Trophoblast cell (in vitro differentiated cells and primary cell): ENCODE data around the gene SMTNL2.

Experiments
- DNase-seq, 2 donors: peaks; one replicate each; pipeline ENCODE4 v3.0.0-alpha.2; 2016
- H2AFZ ChIP-seq: 2 replicates; pipeline ENCODE4 v1.6.1; 2013; ENCODE audit warnings: low read length, moderate library complexity, mild to moderate bottlenecking; ENCODE audit not compliant: insufficient read depth, poor library complexity
- H2AK5ac ChIP-seq: 2 replicates; pipeline ENCODE4 v1.6.1; 2013; ENCODE audit warnings: mild to moderate bottlenecking, low read length
- H2BK120ac ChIP-seq: 2 replicates; pipeline ENCODE4 v1.6.1; 2013; ENCODE audit warnings: low read length, mild to moderate bottlenecking, moderate library complexity; ENCODE audit not compliant: insufficient read depth, poor library complexity
- H2BK12ac ChIP-seq: 2 replicates; pipeline ENCODE4 v1.6.1; 2013; ENCODE audit warnings: mild to moderate bottlenecking, low read length, moderate library complexity
- H2BK5ac ChIP-seq: 2 replicates; pipeline ENCODE4 v1.6.1; 2013; ENCODE audit warnings: low read length, low read depth, moderate library complexity, mild to moderate bottlenecking; ENCODE audit not compliant: poor library complexity
- H3K14ac ChIP-seq: 2 replicates; pipeline ENCODE4 v1.6.1; 2013; ENCODE audit warnings: mild to moderate bottlenecking, low read length
- H3K18ac ChIP-seq: 2 replicates; pipeline ENCODE4 v1.6.1; 2013; ENCODE audit warnings: mild to moderate bottlenecking, low read length
- H3K23ac ChIP-seq: 2 replicates; pipeline ENCODE4 v1.6.1; 2013; ENCODE audit warnings: low read length
- H3K27ac ChIP-seq: 2 replicates; pipeline ENCODE4 v1.5.1; 2013; ENCODE audit warnings: low read depth, mild to moderate bottlenecking, inconsistent platforms, low read length, moderate library complexity
- H3K27me3 ChIP-seq: 2 replicates; pipeline ENCODE4 v1.6.1; 2013; ENCODE audit warnings: inconsistent platforms, mild to moderate bottlenecking, low read length, moderate library complexity; ENCODE audit not compliant: insufficient read depth
- H3K36me3 ChIP-seq, 2 experiments: 1 replicate in 1 of 2; 2 replicates in 1 of 2; pipeline ENCODE4 v1.6.1; 2013; ENCODE audit warnings: low read length in 2 of 2, mild to moderate bottlenecking in 2 of 2, moderate library complexity in 1 of 2; ENCODE audit not compliant: insufficient read depth in 2 of 2, control insufficient read depth in 1 of 2
- H3K4ac ChIP-seq: 2 replicates; pipeline ENCODE4 v1.6.1; 2013; ENCODE audit warnings: low read depth, mild to moderate bottlenecking, low read length, moderate library complexity
- H3K4me1 ChIP-seq, 2 experiments: 1 replicate in 1 of 2; 2 replicates in 1 of 2; pipeline ENCODE4 v1.6.1; 2013; ENCODE audit warnings: low read length in 2 of 2, mild to moderate bottlenecking in 2 of 2, moderate library complexity in 1 of 2; ENCODE audit not compliant: insufficient read depth in 2 of 2, control insufficient read depth in 1 of 2
- H3K4me2 ChIP-seq: 2 replicates; pipeline ENCODE4 v1.6.1; 2013; ENCODE audit warnings: inconsistent platforms, mild to moderate bottlenecking, low read length, moderate library complexity
- H3K4me3 ChIP-seq: 2 replicates; pipeline ENCODE4 v1.5.1; 2013; ENCODE audit warnings: mild to moderate bottlenecking, low read depth, low read length, inconsistent platforms
- H3K79me1 ChIP-seq: one replicate; pipeline ENCODE4 v1.6.1; 2013; ENCODE audit warnings: low read length
- H3K79me2 ChIP-seq: 2 replicates; pipeline ENCODE4 v1.6.1; 2013; ENCODE audit warnings: low read length, mild to moderate bottlenecking; ENCODE audit not compliant: control insufficient read depth, insufficient read depth, poor library complexity
- H3K9ac ChIP-seq: 2 replicates; pipeline ENCODE4 v1.6.1; 2013; ENCODE audit warnings: mild to moderate bottlenecking, low read length
- H3K9me3 ChIP-seq: 2 replicates; pipeline ENCODE4 v1.6.1; 2013; ENCODE audit warnings: low read depth, mild to moderate bottlenecking, control low read depth, inconsistent platforms, low read length; ENCODE audit not compliant: insufficient read depth
- H4K12ac ChIP-seq: 2 replicates; pipeline ENCODE4 v1.6.1; 2013; ENCODE audit warnings: low read depth, mild to moderate bottlenecking, low read length, moderate library complexity
- H4K8ac ChIP-seq: 2 replicates; pipeline ENCODE4 v1.6.1; 2013; ENCODE audit warnings: low read depth, mild to moderate bottlenecking, low read length, moderate library complexity
- H4K91ac ChIP-seq: one replicate; pipeline ENCODE4 v1.6.1; 2013; ENCODE audit warnings: low read depth, mild to moderate bottlenecking, low read length, moderate library complexity
- WGBS: extraction: QIAGEN DNeasy Blood & Tissue Kit; methylation state at CpG from one replicate; pipeline ENCODE4 v1.1.7; 2013; ENCODE audit warnings: missing lambda C conversion rate; ENCODE audit not compliant: insufficient read length, insufficient coverage; ENCODE audit errors: extremely low coverage; 5-methylcytosine and 5-hydroxymethylcytosine counted together

Gene SMTNL2

GRCh38 chr17:4599505-4600281 is 15.4 kb downstream of the SMTNL2 start:
- peak overlapping the region; percentile 86 for H2BK5ac ChIP-seq
- peak overlapping the region; percentile 98 for H2BK120ac ChIP-seq
- H3K14ac ChIP-seq: peak overlapping the region; percentile 81
- H3K4ac ChIP-seq: peak overlapping the region; percentile 72
- H3K27me3 ChIP-seq: no peaks in the 10 kb centered on the region
- H2AFZ ChIP-seq: peak overlapping the region; percentile 48
- peak overlapping the region; percentile 79 for H3K18ac ChIP-seq
- H4K12ac ChIP-seq: peak overlapping the region; percentile 15
- peaks cover 8% of the 10 kb centered on the region for H3K79me2 ChIP-seq
- H3K4me1 ChIP-seq: peaks cover 49 to 53% of the 10 kb centered on the region in 2 experiments
- peak overlapping the region; percentile 28 for H3K4me2 ChIP-seq
- H3K79me1 ChIP-seq: peaks cover 31% of the 10 kb centered on the region
- peak overlapping the region; percentile 67 for H4K8ac ChIP-seq
- H3K9ac ChIP-seq: no peak overlapping the region
- H2BK12ac ChIP-seq: peak overlapping the region; percentile 66
- no peak overlapping the region for H3K4me3 ChIP-seq
- H3K9me3 ChIP-seq: no peaks in the 10 kb centered on the region
- peak overlapping the region; percentile 93 for H3K27ac ChIP-seq
- H3K23ac ChIP-seq: no peak overlapping the region
- H2AK5ac ChIP-seq: peak overlapping the region; percentile 81
- peaks cover 48 to 50% of the 10 kb centered on the region in 2 experiments for H3K36me3 ChIP-seq
- no CpG with 5 or more reads among the region's 25 CpGs for WGBS
- H4K91ac ChIP-seq: peak overlapping the region; percentile 98
- no peak for DNase-seq

GRCh38 chr17:4600563-4600962 is 16.2 kb downstream of the SMTNL2 start:
- Histone ChIP-seq H3K4me3 (no peak overlapping the region), H2BK12ac (no peak overlapping the region), H3K36me3 (peaks cover 46 to 47% of the 10 kb centered on the region in 2 experiments), H2BK120ac (peak overlapping the region; percentile 47), H3K79me1 (peaks cover 25% of the 10 kb centered on the region), H3K18ac (no peak overlapping the region), H3K9me3 (no peaks in the 10 kb centered on the region), H3K27ac (peak overlapping the region; percentile 85), H4K12ac (no peak overlapping the region), H4K8ac (no peak overlapping the region), H3K79me2 (peaks cover 5% of the 10 kb centered on the region), H3K23ac (no peak overlapping the region), H2AFZ (no peak overlapping the region), H3K27me3 (no peaks in the 10 kb centered on the region), H2BK5ac (peak overlapping the region; percentile 17), H3K9ac (no peak overlapping the region), H3K14ac (no peak overlapping the region), H2AK5ac (no peak overlapping the region), H4K91ac (peak overlapping the region; percentile 85), H3K4me2 (peak overlapping the region; percentile 7), H3K4ac (no peak overlapping the region), H3K4me1 (peaks cover 43 to 47% of the 10 kb centered on the region in 2 experiments)
- no CpG with 5 or more reads among the region's 13 CpGs for WGBS
- no peak for DNase-seq

GRCh38 chr17:4601326-4601725 is 17.0 kb downstream of the SMTNL2 start:
- Histone ChIP-seq H3K4ac (no peak overlapping the region), H3K4me1 (peaks cover 45 to 49% of the 10 kb centered on the region in 2 experiments), H3K9ac (no peak overlapping the region), H3K27ac (peak overlapping the region; percentile 85), H3K14ac (no peak overlapping the region), H2AFZ (no peak overlapping the region), H3K9me3 (peaks cover 2% of the 10 kb centered on the region), H3K4me2 (no peak overlapping the region), H3K4me3 (no peak overlapping the region), H4K12ac (no peak overlapping the region), H3K18ac (no peak overlapping the region), H4K8ac (no peak overlapping the region), H3K79me1 (peaks cover 25% of the 10 kb centered on the region), H2BK5ac (peak overlapping the region; percentile 34), H2AK5ac (no peak overlapping the region), H3K79me2 (peaks cover 5% of the 10 kb centered on the region), H4K91ac (peak overlapping the region; percentile 85), H3K27me3 (no peaks in the 10 kb centered on the region), H2BK120ac (peak overlapping the region; percentile 47), H3K36me3 (peaks cover 45 to 47% of the 10 kb centered on the region in 2 experiments), H3K23ac (no peak overlapping the region), H2BK12ac (no peak overlapping the region)
- no peak for DNase-seq
- no CpG with 5 or more reads among the region's 4 CpGs for WGBS

GRCh38 chr17:4602041-4602440 is 17.7 kb downstream of the SMTNL2 start:
- Histone ChIP-seq H2BK5ac (no peak overlapping the region), H3K4ac (no peak overlapping the region), H3K4me3 (no peak overlapping the region), H4K8ac (no peak overlapping the region), H3K4me2 (no peak overlapping the region), H2BK120ac (no peak overlapping the region), H2AK5ac (no peak overlapping the region), H3K14ac (no peak overlapping the region), H4K12ac (no peak overlapping the region), H3K23ac (no peak overlapping the region), H3K27me3 (no peaks in the 10 kb centered on the region), H3K79me1 (peaks cover 25% of the 10 kb centered on the region), H3K18ac (no peak overlapping the region), H3K79me2 (peaks cover 5% of the 10 kb centered on the region), H2AFZ (no peak overlapping the region), H3K27ac (no peak overlapping the region), H3K4me1 (peaks cover 44 to 47% of the 10 kb centered on the region in 2 experiments), H4K91ac (no peak overlapping the region), H3K36me3 (peaks cover 41 to 43% of the 10 kb centered on the region in 2 experiments), H3K9ac (no peak overlapping the region), H3K9me3 (peaks cover 2% of the 10 kb centered on the region), H2BK12ac (no peak overlapping the region)
- no CpG with 5 or more reads among the region's 5 CpGs for WGBS
- no peak for DNase-seq
